LNCAP (cell line): ENCODE measurements around the gene LIN7B.

ENCODE experiments used
- CTCF ChIP-seq: fragments of 450-650 bp; IDR thresholded peaks from 2 replicates; pipeline ENCODE4 v1.5.1; 2017; ENCODE audit warnings: mild to moderate bottlenecking

The LIN7B gene

GRCh38 chr19:49071860-49072547, 42.2 kb upstream of the LIN7B start:
- TF ChIP-seq CTCF = no peak

GRCh38 chr19:49073514-49074378, 40.4 kb upstream of the LIN7B start:
- peak; percentile 39 for TF ChIP-seq CTCF

GRCh38 chr19:49074869-49075268, 39.3 kb upstream of the LIN7B start:
- TF ChIP-seq CTCF = peak; percentile 49

GRCh38 chr19:49080392-49080791, 33.8 kb upstream of the LIN7B start:
- no peak for TF ChIP-seq CTCF

- no peak for TF ChIP-seq CTCF
Observed at GRCh38 chr19:49081273-49081672, 32.9 kb upstream of the LIN7B start.

GRCh38 chr19:49084206-49085019, 29.8 kb upstream of the LIN7B start:
- no peak for TF ChIP-seq CTCF
